Stomach (tissue), 4 donors: ENCODE results near the gene XPO6.

Experiments used
- EP300 ChIP-seq: sonication (generic); formaldehyde crosslinking; IDR thresholded peaks from one replicate; pipeline ENCODE4 v1.6.1; 2017; ENCODE audit warnings: antibody characterized with exemption
- POLR2A ChIP-seq, 4 donors: fragments of 450-650 bp; IDR thresholded peaks; one replicate each; pipeline ENCODE4 v1.6.1; 2016; ENCODE audit warnings: antibody characterized with exemption in 4 of 4, control low read depth in 2 of 4, mild to moderate bottlenecking in 1 of 4, moderate library complexity in 1 of 4
- POLR2AphosphoS5 ChIP-seq, 3 donors: sonication (generic); formaldehyde crosslinking; IDR thresholded peaks; one replicate each; pipeline ENCODE4 v1.6.1; 2016; ENCODE audit warnings: antibody characterized with exemption in 3 of 3
- TF ChIP-seq, protein P1 (sequence below), 7 experiments: fragments of 450-650 bp in 4 of 7; fragments of 200-600 bp in 3 of 7; sonication (generic) in 3 of 7; IDR thresholded peaks; one replicate each; pipeline ENCODE4 v1.5.1; 2016 to 2019; ENCODE audit warnings: antibody characterized with exemption in 7 of 7, control low read depth in 2 of 7, mild to moderate bottlenecking in 1 of 7

GRCh38 chr16:28179354-28179753, 32.4 kb downstream of the XPO6 start:
- TF ChIP-seq EP300 (no peak), POLR2AphosphoS5 (IDR thresholded peaks at IDR 0.05) (no peak), POLR2A (IDR thresholded peaks at IDR 0.05) (no peak)
- TF ChIP-seq, protein P1, sequence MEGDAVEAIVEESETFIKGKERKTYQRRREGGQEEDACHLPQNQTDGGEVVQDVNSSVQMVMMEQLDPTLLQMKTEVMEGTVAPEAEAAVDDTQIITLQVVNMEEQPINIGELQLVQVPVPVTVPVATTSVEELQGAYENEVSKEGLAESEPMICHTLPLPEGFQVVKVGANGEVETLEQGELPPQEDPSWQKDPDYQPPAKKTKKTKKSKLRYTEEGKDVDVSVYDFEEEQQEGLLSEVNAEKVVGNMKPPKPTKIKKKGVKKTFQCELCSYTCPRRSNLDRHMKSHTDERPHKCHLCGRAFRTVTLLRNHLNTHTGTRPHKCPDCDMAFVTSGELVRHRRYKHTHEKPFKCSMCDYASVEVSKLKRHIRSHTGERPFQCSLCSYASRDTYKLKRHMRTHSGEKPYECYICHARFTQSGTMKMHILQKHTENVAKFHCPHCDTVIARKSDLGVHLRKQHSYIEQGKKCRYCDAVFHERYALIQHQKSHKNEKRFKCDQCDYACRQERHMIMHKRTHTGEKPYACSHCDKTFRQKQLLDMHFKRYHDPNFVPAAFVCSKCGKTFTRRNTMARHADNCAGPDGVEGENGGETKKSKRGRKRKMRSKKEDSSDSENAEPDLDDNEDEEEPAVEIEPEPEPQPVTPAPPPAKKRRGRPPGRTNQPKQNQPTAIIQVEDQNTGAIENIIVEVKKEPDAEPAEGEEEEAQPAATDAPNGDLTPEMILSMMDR (IDR thresholded peaks at IDR 0.05), result no peak
